Astrocyte of the spinal cord (primary cell): ENCODE measurements around the gene ZNF32.
A peak's percentile ranks its signal among the peaks of the same experiment; 100 is the strongest.
"Not testable (repeated sequence)": the region's sequence is repeated elsewhere in the genome, so short reads cannot be mapped to it uniquely, and the experiment has no call there.

Experiments used
- DNase-seq: peaks from one replicate; pipeline ENCODE4 v3.0.0; 2011; ENCODE audit warnings: low read depth, low spot score
- H3K4me3 ChIP-seq: 2 replicates; pipeline ENCODE4 v1.5.1; 2011; ENCODE audit warnings: low read depth, mild to moderate bottlenecking, low read length, moderate library complexity
- CTCF ChIP-seq: IDR thresholded peaks from 2 replicates; pipeline ENCODE4 v1.5.1; 2012; ENCODE audit warnings: low read depth, mild to moderate bottlenecking, low read length, inconsistent platforms
- in situ Hi-C: cut with HindIII; loops from 2 replicates; pipeline ENCODE4 v1.10.0; 2017; ENCODE audit warnings: low sequenced_read_pairs

ZNF32 gene

GRCh38 chr10:43607199-43607573 lies 41.5 kb downstream of the ZNF32 start:
- DNase-seq: no peak
- peak overlapping the region; percentile 65 for H3K4me3 ChIP-seq
- in situ Hi-C loops: no loop called here
- no peak for TF ChIP-seq CTCF

GRCh38 chr10:43606323-43607198 lies 42.1 kb downstream of the ZNF32 start, which contains the start of gene ZNF485:
ZNF485 (plus strand) TSS chr10:43606438; CDS start chr10:43607051, 613 bp downstream.
- in situ Hi-C loops: no loop called here
- DNase-seq: peak; percentile 66
- no peak for TF ChIP-seq CTCF

GRCh38 chr10:43605850-43606322 lies 42.8 kb downstream of the ZNF32 start:
- DNase-seq: no peak
- peak overlapping the region; percentile 65 for H3K4me3 ChIP-seq
- no peak for TF ChIP-seq CTCF
- in situ Hi-C loops: no loop called here

More at GRCh38 chr10:43606323-43607198, 42.1 kb downstream of the ZNF32 start, which contains the start of gene ZNF485:
- H3K4me3 ChIP-seq: peak within 1 kb of the TSS; percentile 65

- in situ Hi-C loops, DNase-seq, H3K4me3 ChIP-seq: not testable (repeated sequence)
Observed at GRCh38 chr10:43601576-43601975, 47.1 kb downstream of the ZNF32 start.

GRCh38 chr10:43599333-43599732 lies 49.3 kb downstream of the ZNF32 start:
- no peak for TF ChIP-seq CTCF
- no peak overlapping the region for H3K4me3 ChIP-seq
- in situ Hi-C loops: no loop called here
- no peak for DNase-seq

- DNase-seq: peak; percentile 17
- in situ Hi-C loops: no loop called here
- TF ChIP-seq CTCF: no peak
Observed at GRCh38 chr10:43598446-43598845, 50.2 kb downstream of the ZNF32 start.

GRCh38 chr10:43596546-43596945 lies 52.1 kb downstream of the ZNF32 start:
- no peak overlapping the region for H3K4me3 ChIP-seq
- in situ Hi-C loops: no loop called here

More at GRCh38 chr10:43598446-43598845, 50.2 kb downstream of the ZNF32 start:
- H3K4me3 ChIP-seq: no peak overlapping the region

More at GRCh38 chr10:43596546-43596945, 52.1 kb downstream of the ZNF32 start:
- no peak for DNase-seq
- TF ChIP-seq CTCF: no peak
